Chondrocyte (in vitro differentiated cells): Measurements from ENCODE around the gene DENND5B. TPM values are rescaled to one million over a fixed set of nuclear protein-coding genes. Genes with fewer than 3 reads are reported as not detected.

ENCODE experiments used
- DNase-seq: peaks from one replicate; pipeline ENCODE4 v3.0.0; 2021; ENCODE audit warnings: mixed read lengths, low spot score
- H3K27ac Mint-ChIP-seq: one replicate; pipeline ENCODE4 v1.8.0; 2021; ENCODE audit warnings: mild to moderate bottlenecking, moderate library complexity, mixed read lengths; ENCODE audit not compliant: unreplicated experiment
- H3K27me3 Mint-ChIP-seq: 2 replicates; pipeline ENCODE4 v1.8.0; 2021; ENCODE audit warnings: low read depth, mixed read lengths
- H3K36me3 Mint-ChIP-seq: 2 replicates; pipeline ENCODE4 v1.8.0; 2021; ENCODE audit warnings: low read depth, mixed read lengths
- H3K4me1 Mint-ChIP-seq: 2 replicates; pipeline ENCODE4 v1.8.0; 2021; ENCODE audit warnings: low read depth, mild to moderate bottlenecking, mixed read lengths
- H3K4me3 Mint-ChIP-seq: one replicate; pipeline ENCODE4 v1.8.0; 2021; ENCODE audit warnings: mild to moderate bottlenecking, moderate library complexity, mixed read lengths; ENCODE audit not compliant: unreplicated experiment
- H3K9me3 Mint-ChIP-seq: 2 replicates; pipeline ENCODE4 v1.8.0; 2021; ENCODE audit warnings: low read depth, mixed read lengths
- total RNA-seq: library from RNA; stranded (reverse); gene quantifications from 3 replicates; pipeline ENCODE4 v1.2.1, GENCODE V29; 2021
- TF ChIP-seq, protein P1 (sequence below): fragments of 200-600 bp; sonication (generic); IDR thresholded peaks from 2 replicates; pipeline ENCODE4 v1.5.0; 2021; ENCODE audit warnings: antibody characterized with exemption, mild to moderate bottlenecking, moderate library complexity

Gene DENND5B
- total RNA-seq, 1 donor from 2014 or later, result 14.1 TPM

DNA sequence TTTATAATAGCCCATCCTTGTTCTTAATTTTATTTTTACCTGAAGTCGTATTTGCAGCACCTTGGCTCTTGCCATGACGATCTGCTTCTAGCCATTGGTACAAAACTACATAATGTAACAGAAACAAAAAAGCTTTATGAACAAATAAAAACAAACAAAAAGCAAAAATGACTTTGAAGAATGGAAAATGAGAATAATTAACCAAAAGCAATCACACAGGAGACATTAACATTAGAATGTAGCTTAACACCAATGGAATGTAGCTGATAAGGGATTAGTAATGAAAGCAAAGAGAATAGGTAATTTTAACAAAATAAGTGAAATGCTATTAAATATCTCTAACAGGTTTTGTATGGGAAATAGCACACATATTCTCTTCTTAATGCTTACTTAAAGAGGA is 91.4 kb downstream of the DENND5B start:
- TF ChIP-seq, protein P1, sequence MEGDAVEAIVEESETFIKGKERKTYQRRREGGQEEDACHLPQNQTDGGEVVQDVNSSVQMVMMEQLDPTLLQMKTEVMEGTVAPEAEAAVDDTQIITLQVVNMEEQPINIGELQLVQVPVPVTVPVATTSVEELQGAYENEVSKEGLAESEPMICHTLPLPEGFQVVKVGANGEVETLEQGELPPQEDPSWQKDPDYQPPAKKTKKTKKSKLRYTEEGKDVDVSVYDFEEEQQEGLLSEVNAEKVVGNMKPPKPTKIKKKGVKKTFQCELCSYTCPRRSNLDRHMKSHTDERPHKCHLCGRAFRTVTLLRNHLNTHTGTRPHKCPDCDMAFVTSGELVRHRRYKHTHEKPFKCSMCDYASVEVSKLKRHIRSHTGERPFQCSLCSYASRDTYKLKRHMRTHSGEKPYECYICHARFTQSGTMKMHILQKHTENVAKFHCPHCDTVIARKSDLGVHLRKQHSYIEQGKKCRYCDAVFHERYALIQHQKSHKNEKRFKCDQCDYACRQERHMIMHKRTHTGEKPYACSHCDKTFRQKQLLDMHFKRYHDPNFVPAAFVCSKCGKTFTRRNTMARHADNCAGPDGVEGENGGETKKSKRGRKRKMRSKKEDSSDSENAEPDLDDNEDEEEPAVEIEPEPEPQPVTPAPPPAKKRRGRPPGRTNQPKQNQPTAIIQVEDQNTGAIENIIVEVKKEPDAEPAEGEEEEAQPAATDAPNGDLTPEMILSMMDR, result no peak
- H3K9me3 Mint-ChIP-seq, result peaks cover 3% of the 10 kb centered on the region
- H3K4me3 Mint-ChIP-seq, result no peak overlapping the region
- no peak overlapping the region for H3K27ac Mint-ChIP-seq
- H3K36me3 Mint-ChIP-seq, result peaks cover 2% of the 10 kb centered on the region
- peaks cover 31% of the 10 kb centered on the region for H3K4me1 Mint-ChIP-seq
- H3K27me3 Mint-ChIP-seq, result no peaks in the 10 kb centered on the region
- no peak for DNase-seq

- DNase-seq, result no peak
- no peaks in the 10 kb centered on the region for H3K9me3 Mint-ChIP-seq
- H3K4me1 Mint-ChIP-seq, result peaks cover 35% of the 10 kb centered on the region
- H3K36me3 Mint-ChIP-seq, result peaks cover 2% of the 10 kb centered on the region
- no peak overlapping the region for H3K27ac Mint-ChIP-seq
- no peaks in the 10 kb centered on the region for H3K27me3 Mint-ChIP-seq
- TF ChIP-seq, protein P1, result no peak
- no peak overlapping the region for H3K4me3 Mint-ChIP-seq
Measured at GRCh38 chr12:31498424-31498823, 92.5 kb downstream of the DENND5B start.

GRCh38 chr12:31496257-31496656 is 94.7 kb downstream of the DENND5B start:
- Mint-ChIP-seq H3K27ac (no peak overlapping the region), H3K9me3 (no peaks in the 10 kb centered on the region), H3K4me1 (peaks cover 55% of the 10 kb centered on the region), H3K27me3 (no peaks in the 10 kb centered on the region), H3K4me3 (no peak overlapping the region), H3K36me3 (peaks cover 2% of the 10 kb centered on the region)
- no peak for DNase-seq
- TF ChIP-seq, protein P1, result no peak

DNA sequence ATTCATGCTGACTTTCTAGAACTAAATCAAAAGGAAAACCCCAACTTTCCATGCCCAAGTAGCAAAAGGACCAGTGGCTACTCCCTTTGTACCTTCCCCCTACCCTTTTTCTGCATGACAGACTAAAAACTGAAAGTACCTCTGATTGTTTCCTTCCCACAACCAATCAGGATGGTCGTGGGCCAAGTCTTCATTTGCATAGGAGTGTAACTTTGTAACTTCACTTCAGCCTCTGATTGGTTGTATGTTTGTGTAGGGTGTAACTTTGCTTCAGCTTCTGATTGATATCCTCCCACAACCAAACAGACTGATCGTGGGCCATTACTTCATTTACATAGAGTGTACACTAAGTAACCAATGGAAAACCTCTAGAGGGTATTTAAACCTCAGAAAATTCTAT is 96.5 kb downstream of the DENND5B start:
- Mint-ChIP-seq H3K27ac (no peak overlapping the region), H3K4me1 (peaks cover 59% of the 10 kb centered on the region), H3K27me3 (no peaks in the 10 kb centered on the region), H3K36me3 (peaks cover 7% of the 10 kb centered on the region), H3K9me3 (no peaks in the 10 kb centered on the region), H3K4me3 (no peak overlapping the region)
- DNase-seq, result no peak
- TF ChIP-seq, protein P1, result no peak

DNA sequence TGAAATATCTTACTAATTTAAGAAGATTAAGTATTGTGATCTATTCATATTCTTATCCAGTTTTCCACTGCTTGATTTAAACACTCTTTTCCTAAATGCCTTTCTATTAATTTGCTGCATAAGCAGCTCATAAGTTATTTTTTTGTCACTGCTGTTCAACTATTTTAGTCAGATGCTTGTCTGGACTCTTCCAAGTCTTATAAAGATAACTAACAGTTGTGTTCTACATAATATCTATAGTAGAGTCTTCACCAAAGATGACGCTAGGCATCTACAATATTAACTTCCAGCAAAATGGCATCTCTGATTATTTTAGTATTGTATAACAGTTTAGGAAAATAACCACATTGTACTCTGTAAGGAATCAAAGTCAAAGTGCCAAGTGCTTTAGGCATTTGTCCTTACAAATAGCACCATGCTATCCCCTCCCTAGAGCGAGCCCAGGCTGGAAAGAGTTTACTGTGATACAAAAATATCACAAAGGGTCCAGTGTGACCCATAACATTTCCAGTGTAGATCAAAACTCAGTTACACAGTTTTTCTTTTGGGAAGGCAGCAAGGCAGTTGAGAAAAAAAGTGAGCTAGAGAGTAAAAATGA is 98.2 kb downstream of the DENND5B start:
- no peak for DNase-seq
- peaks cover 7% of the 10 kb centered on the region for H3K36me3 Mint-ChIP-seq
- peaks cover 60% of the 10 kb centered on the region for H3K4me1 Mint-ChIP-seq
- no peaks in the 10 kb centered on the region for H3K9me3 Mint-ChIP-seq
- H3K4me3 Mint-ChIP-seq, result no peak overlapping the region
- TF ChIP-seq, protein P1, result no peak
- no peaks in the 10 kb centered on the region for H3K27me3 Mint-ChIP-seq
- H3K27ac Mint-ChIP-seq, result no peak overlapping the region
